OCI-LY7 (cell line): ENCODE results near the gene RSPH1. TPM values are rescaled to one million over a fixed set of nuclear protein-coding genes. Genes with fewer than 3 reads are reported as not detected.

ENCODE experiments used
- Bru-seq: library from RNA; stranded (reverse); fragments of 400-500 nt; gene quantifications from one replicate; lab custom pipeline; 2021; lab: Mats Ljungman, UMichigan
- BruChase-seq, 2 experiments: library from RNA; stranded (reverse); fragments of 400-500 nt; gene quantifications; one replicate each; lab custom pipeline; 2021; lab: Mats Ljungman, UMichigan
- BruUV-seq: library from RNA; stranded (reverse); fragments of 400-500 nt; replicated peaks from 2 replicates; lab custom pipeline; 2021; lab: Mats Ljungman, UMichigan
- CTCF ChIA-PET: fragments of 300-600 bp; sonication (Branson Sonifier 250); formaldehyde crosslinking; loops from one replicate; lab custom pipeline; 2022; ENCODE audit warnings: antibody characterized with exemption; ENCODE audit not compliant: unreplicated experiment; lab: Charles Lee
- POLR2A ChIA-PET: fragments of 300-600 bp; sonication (Branson Sonifier 250); formaldehyde crosslinking; loops from one replicate; lab custom pipeline; 2022; ENCODE audit warnings: antibody characterized with exemption; lab: Charles Lee
- DNase-seq: peaks from one replicate; pipeline ENCODE4 v3.0.0-alpha.2; 2015; ENCODE audit warnings: low spot score
- H2AFZ ChIP-seq: fragments of 200-600 bp; sonication (generic), shearing (Covaris generic); 2 replicates; pipeline ENCODE4 v1.6.1; 2014; ENCODE audit warnings: mild to moderate bottlenecking, antibody characterized with exemption, low read length, moderate library complexity
- H3K27ac ChIP-seq: fragments of 200-600 bp; sonication (generic); 2 replicates; pipeline ENCODE4 v1.5.1; 2014; ENCODE audit warnings: mixed run types, low read depth, mild to moderate bottlenecking, moderate library complexity, low read length, inconsistent platforms; ENCODE audit not compliant: poor library complexity, severe bottlenecking
- H3K36me3 ChIP-seq: fragments of 200-600 bp; sonication (generic); 2 replicates; pipeline ENCODE4 v1.6.1; 2014; ENCODE audit warnings: mild to moderate bottlenecking, antibody characterized with exemption, low read length, moderate library complexity, mixed read lengths; ENCODE audit not compliant: insufficient read depth
- H3K4me1 ChIP-seq: fragments of 200-600 bp; sonication (generic); 2 replicates; pipeline ENCODE4 v1.5.1; 2014; ENCODE audit warnings: mild to moderate bottlenecking, low read length; ENCODE audit not compliant: insufficient read depth, poor library complexity, severe bottlenecking
- H3K4me2 ChIP-seq: fragments of 200-600 bp; sonication (generic); 2 replicates; pipeline ENCODE4 v1.6.1; 2014; ENCODE audit warnings: mild to moderate bottlenecking, low read length
- H3K4me3 ChIP-seq: fragments of 200-600 bp; sonication (generic); 2 replicates; pipeline ENCODE4 v1.5.1; 2014; ENCODE audit warnings: mild to moderate bottlenecking, low read depth, low read length; ENCODE audit not compliant: poor library complexity, severe bottlenecking
- H3K79me2 ChIP-seq: fragments of 200-600 bp; sonication (generic); 2 replicates; pipeline ENCODE4 v1.6.1; 2016; ENCODE audit warnings: low read depth, mild to moderate bottlenecking, low read length, moderate library complexity, mixed read lengths; ENCODE audit not compliant: insufficient read depth
- H3K9me2 ChIP-seq: fragments of 200-600 bp; sonication (generic); 2 replicates; pipeline ENCODE4 v1.6.1; 2016; ENCODE audit warnings: mild to moderate bottlenecking, low read length, mixed read lengths; ENCODE audit not compliant: insufficient read depth
- H3K9me3 ChIP-seq: fragments of 200-600 bp; sonication (generic); 2 replicates; pipeline ENCODE4 v1.6.1; 2014; ENCODE audit warnings: mild to moderate bottlenecking, mixed run types, low read length, mixed read lengths
- H4K20me1 ChIP-seq: fragments of 200-600 bp; sonication (generic); 2 replicates; pipeline ENCODE4 v1.6.1; 2014; ENCODE audit warnings: mild to moderate bottlenecking, antibody characterized with exemption, low read length, moderate library complexity, mixed read lengths; ENCODE audit not compliant: insufficient read depth
- CTCF ChIP-seq: fragments of 200-600 bp; sonication (generic); conservative IDR thresholded peaks from 2 replicates; pipeline ENCODE4 v1.5.1; 2014; ENCODE audit warnings: mild to moderate bottlenecking, antibody characterized with exemption, low read length, moderate library complexity, mixed read lengths
- EZH2phosphoT487 ChIP-seq: fragments of 200-600 bp; sonication (generic); IDR thresholded peaks from 2 replicates; pipeline ENCODE4 v1.6.1; 2018; ENCODE audit warnings: low read depth, borderline replicate concordance, mild to moderate bottlenecking, mixed run types, antibody characterized with exemption, low read length, moderate library complexity, mixed read lengths
- intact Hi-C: fragments of 100-400 bp; cut with micrococcal nuclease; formaldehyde crosslinking; loops from one replicate; pipeline ENCODE4 v1.10.0; 2022; ENCODE audit not compliant: unreplicated experiment
- long read RNA-seq: library from polyadenylated mRNA; stranded (forward); transcript quantifications from one replicate; pipeline ENCODE4 v2.0.0, GENCODE V29; 2022
- total RNA-seq, 2 experiments: library from RNA; depleted of rRNA in 1 of 2; stranded (reverse); fragments of >200 nt in 1 of 2; shearing (Covaris generic) in 1 of 2; gene quantifications; 2 replicates each; pipeline ENCODE4 v1.2.3, GENCODE V29; 2014 to 2022

RSPH1 gene
- total RNA-seq (2014; rRNA removed; shearing (Covaris generic)), result 1.9 and 3.9 TPM in 2 replicates
- total RNA-seq (2022), result 2.5 and 3.5 TPM in 2 replicates
- percentile 45 among the genes with signal in this experiment for Bru-seq, nascent RNA
- percentile 38 among the genes with signal in this experiment for BruChase-seq, experiment 1, labeled RNA remaining after a 6-hour chase
- percentile 36 among the genes with signal in this experiment for BruChase-seq, experiment 2, labeled RNA remaining after a 2-hour chase
- long read RNA-seq, partial matches to known transcripts, result 25 of 47 reads
- long read RNA-seq, other reads (novel, unspliced or antisense), result 22 of 47 reads

GRCh38 chr21:42496120-42496838 is at the start of gene RSPH1:
RSPH1 (minus strand) TSS chr21:42496224; CDS start chr21:42496186, 38 bp downstream.
- Histone ChIP-seq H3K27ac (no peak within 1 kb of the TSS), H3K36me3 (no peaks in the 10 kb centered on the region), H3K4me3 (peak within 1 kb of the TSS; percentile 75), H3K4me2 (peak within 1 kb of the TSS; percentile 96), H3K79me2 (no peaks in the 10 kb centered on the region), H4K20me1 (no peaks in the 10 kb centered on the region), H3K9me3 (no peaks in the 10 kb centered on the region), H3K9me2 (no peaks in the 10 kb centered on the region), H3K4me1 (peaks cover 17% of the 10 kb centered on the region), H2AFZ (peak within 1 kb of the TSS; percentile 72)
- CTCF ChIA-PET, result no interaction called here
- POLR2A ChIA-PET, result interaction anchor here (1.0 kb wide), 1 partner anchor 31 kb away, joined by 3 read pairs; no protein-coding TSS in a partner anchor
- intact Hi-C loops, result loop anchor here (1.0 to 2.0 kb wide), 2 partner anchors 35 to 39 kb away; no protein-coding TSS in a partner anchor
- no TSS peak for BruUV-seq
- peak; percentile 99 for DNase-seq
- peak; percentile 21; the same call in 1 of the 2 replicates for TF ChIP-seq CTCF
- TF ChIP-seq EZH2phosphoT487, result no peak

GRCh38 chr21:42545745-42546144 is 49.7 kb upstream of the RSPH1 start:
- intact Hi-C loops, result no loop called here
- DNase-seq, result no peak
- no peaks in the 10 kb centered on the region for H3K9me2 ChIP-seq
- peaks cover 60% of the 10 kb centered on the region for H3K36me3 ChIP-seq
- ChIA-PET CTCF (no interaction called here), POLR2A (no interaction called here)
- TF ChIP-seq EZH2phosphoT487 (no peak), CTCF (no peak)
- BruUV-seq, result no TSS peak
- no peak overlapping the region for H3K27ac ChIP-seq
- no peaks in the 10 kb centered on the region for H4K20me1 ChIP-seq
- H3K4me2 ChIP-seq, result no peak overlapping the region
- no peaks in the 10 kb centered on the region for H3K9me3 ChIP-seq
- H2AFZ ChIP-seq, result no peak overlapping the region
- H3K4me3 ChIP-seq, result no peak overlapping the region
- H3K4me1 ChIP-seq, result no peaks in the 10 kb centered on the region
- H3K79me2 ChIP-seq, result no peaks in the 10 kb centered on the region
